Uterus (tissue), 4 donors: ENCODE measurements around the gene GPR141. TPM values are rescaled to one million over a fixed set of nuclear protein-coding genes. Genes with fewer than 3 reads are reported as not detected.

Experiments used
- DNase-seq, 2 donors: peaks; one replicate each; pipeline ENCODE4 v3.0.0-alpha.2; 2019 to 2020
- H3K27ac ChIP-seq, 2 donors: fragments of 200-600 bp; sonication (generic); 1 replicate in 1 of 2; 2 replicates in 1 of 2; pipeline ENCODE4 v1.5.1; 2016 to 2018
- H3K27me3 ChIP-seq, 2 donors: fragments of 200-600 bp; sonication (generic); one replicate each; pipeline ENCODE4 v1.5.1; 2018 to 2019; ENCODE audit warnings: control low read depth in 1 of 2
- H3K36me3 ChIP-seq, 2 donors: fragments of 200-600 bp; sonication (generic); one replicate each; pipeline ENCODE4 v1.5.1; 2019; ENCODE audit warnings: control low read depth in 1 of 2
- H3K4me1 ChIP-seq, 2 donors: fragments of 200-600 bp; sonication (generic); one replicate each; pipeline ENCODE4 v1.5.1; 2018 to 2019; ENCODE audit warnings: control low read depth in 1 of 2
- H3K4me3 ChIP-seq, 2 donors: fragments of 200-600 bp; sonication (generic); 1 replicate in 1 of 2; 2 replicates in 1 of 2; pipeline ENCODE4 v1.5.1; 2018 to 2019; ENCODE audit warnings: mild to moderate bottlenecking in 1 of 2
- H3K9me3 ChIP-seq, 2 donors: fragments of 200-600 bp; sonication (generic); one replicate each; pipeline ENCODE4 v1.5.1; 2019; ENCODE audit warnings: control low read depth in 1 of 2
- POLR2A ChIP-seq, 2 donors: fragments of 450-650 bp; IDR thresholded peaks; one replicate each; pipeline ENCODE4 v1.6.1; 2016; ENCODE audit warnings: antibody characterized with exemption in 2 of 2, mild to moderate bottlenecking in 1 of 2, moderate library complexity in 1 of 2
- intact Hi-C: fragments of 100-400 bp; cut with DNase I; formaldehyde crosslinking; loops from one replicate; pipeline ENCODE4 v1.15.1; 2023; ENCODE audit warnings: low total_unique reads
- total RNA-seq, 4 donors: library from RNA; depleted of rRNA in 3 of 4; stranded (reverse); fragments of >200 nt in 3 of 4; gene quantifications; one replicate each; pipeline versions ENCODE4 v1.1.0 to v1.2.4, GENCODE V29; 2014 to 2023
- TF ChIP-seq, protein P1 (sequence below), 4 experiments: fragments of 200-600 bp in 2 of 4; fragments of 450-650 bp in 2 of 4; sonication (generic) in 2 of 4; IDR thresholded peaks; one replicate each; pipeline ENCODE4 v1.5.1; 2016 to 2019; ENCODE audit warnings: antibody characterized with exemption in 4 of 4, mild to moderate bottlenecking in 2 of 4, moderate library complexity in 1 of 4
- donor health status: DM: yes; HTN: yes; CAD: no.

Gene GPR141
- total RNA-seq, 4 donors from 2014 or later: 0.58 to 1.8 TPM; not detected in 2

GRCh38 chr7:37786741-37787569 lies 103.4 kb downstream of the GPR141 start:
- no peak overlapping the region for H3K4me3 ChIP-seq
- no peak for TF ChIP-seq POLR2A (IDR thresholded peaks at IDR 0.05)
- TF ChIP-seq, protein P1, sequence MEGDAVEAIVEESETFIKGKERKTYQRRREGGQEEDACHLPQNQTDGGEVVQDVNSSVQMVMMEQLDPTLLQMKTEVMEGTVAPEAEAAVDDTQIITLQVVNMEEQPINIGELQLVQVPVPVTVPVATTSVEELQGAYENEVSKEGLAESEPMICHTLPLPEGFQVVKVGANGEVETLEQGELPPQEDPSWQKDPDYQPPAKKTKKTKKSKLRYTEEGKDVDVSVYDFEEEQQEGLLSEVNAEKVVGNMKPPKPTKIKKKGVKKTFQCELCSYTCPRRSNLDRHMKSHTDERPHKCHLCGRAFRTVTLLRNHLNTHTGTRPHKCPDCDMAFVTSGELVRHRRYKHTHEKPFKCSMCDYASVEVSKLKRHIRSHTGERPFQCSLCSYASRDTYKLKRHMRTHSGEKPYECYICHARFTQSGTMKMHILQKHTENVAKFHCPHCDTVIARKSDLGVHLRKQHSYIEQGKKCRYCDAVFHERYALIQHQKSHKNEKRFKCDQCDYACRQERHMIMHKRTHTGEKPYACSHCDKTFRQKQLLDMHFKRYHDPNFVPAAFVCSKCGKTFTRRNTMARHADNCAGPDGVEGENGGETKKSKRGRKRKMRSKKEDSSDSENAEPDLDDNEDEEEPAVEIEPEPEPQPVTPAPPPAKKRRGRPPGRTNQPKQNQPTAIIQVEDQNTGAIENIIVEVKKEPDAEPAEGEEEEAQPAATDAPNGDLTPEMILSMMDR (IDR thresholded peaks at IDR 0.05): no peak
- H3K27ac ChIP-seq: no peak overlapping the region
- H3K36me3 ChIP-seq: no peaks in the 10 kb centered on the region
- no peaks in the 10 kb centered on the region for H3K9me3 ChIP-seq
- no peaks in the 10 kb centered on the region for H3K27me3 ChIP-seq
- intact Hi-C loops: no loop called here
- no peaks in the 10 kb centered on the region for H3K4me1 ChIP-seq
- DNase-seq: no peak

Other genes with a start within 250 kb of the GPR141 start
- 10 to 100 TPM; 37.9 to 64.7 (median 55.5) TPM for gene ELMO1, start 234.9 kb upstream of the GPR141 start, total RNA-seq
- not detected for gene NME8, start 164.8 kb downstream of the GPR141 start, total RNA-seq
- gene SFRP4, start 233.1 kb downstream of the GPR141 start, total RNA-seq: 100 to 1,000 TPM in 1 of 4 donors, 10 to 100 TPM in 3; 17.4 to 107 (median 73.2) TPM
- gene EPDR1, start 236.9 kb downstream of the GPR141 start, total RNA-seq: 10 to 100 TPM; 14.4 to 30.4 (median 24.1) TPM